A549 treated with Hydrocortisone at 1 μM for 4 hours (cell line): ENCODE measurements around the gene EXOSC6. TPM values are rescaled to one million over a fixed set of nuclear protein-coding genes. Genes with fewer than 3 reads are reported as not detected.

Source experiments
- total RNA-seq: library from RNA; stranded (reverse); fragments of 200-300 nt; extraction: Qiagen RNA extraction; gene quantifications from 5 replicates; pipeline ENCODE4 v1.2.3, GENCODE V29; 2022

The EXOSC6 gene
- 12.9 to 16.4 TPM (median 15.6 TPM) in 5 replicates for total RNA-seq

DNA sequence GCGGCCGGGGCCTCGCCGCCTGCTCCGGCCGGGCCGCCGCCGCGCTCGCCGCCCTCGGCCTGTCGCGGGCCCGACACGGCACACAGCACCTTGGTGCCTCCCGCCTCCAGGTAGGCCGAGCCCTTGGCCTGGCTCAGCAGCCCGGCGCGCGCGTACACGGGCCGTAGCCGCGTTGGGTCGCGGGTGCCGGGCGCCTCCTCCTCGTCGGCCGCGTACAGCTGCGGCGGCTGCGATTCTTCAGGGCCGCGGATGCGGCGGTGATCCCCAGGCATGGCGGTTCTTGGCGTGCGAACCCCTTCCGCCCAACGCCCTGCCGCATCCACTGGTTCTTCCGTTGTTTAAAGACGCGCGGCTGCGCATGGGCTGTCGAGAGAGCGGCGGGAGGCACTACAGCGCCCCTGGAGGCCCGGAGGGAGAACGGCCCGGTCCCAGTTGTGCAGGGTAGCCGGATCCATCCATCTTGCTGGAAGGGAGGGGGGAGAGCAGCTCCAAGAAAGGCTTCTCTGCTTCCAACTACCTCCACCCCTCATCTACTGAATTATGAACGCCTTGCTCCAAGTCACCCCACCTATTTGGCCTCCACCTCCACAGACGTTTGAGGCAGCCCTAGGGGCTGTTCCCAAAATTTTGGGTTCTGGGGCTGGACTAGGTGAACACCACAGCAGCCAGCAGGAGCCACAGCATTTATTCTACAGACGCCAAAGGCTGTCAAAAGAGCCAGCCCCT lies at the start of gene EXOSC6:
Gene EXOSC6, minus strand, starts transcription at position 312 of the 726 bp plus-strand sequence. Its CDS starts 40 bp downstream, at position 272.

DNA sequence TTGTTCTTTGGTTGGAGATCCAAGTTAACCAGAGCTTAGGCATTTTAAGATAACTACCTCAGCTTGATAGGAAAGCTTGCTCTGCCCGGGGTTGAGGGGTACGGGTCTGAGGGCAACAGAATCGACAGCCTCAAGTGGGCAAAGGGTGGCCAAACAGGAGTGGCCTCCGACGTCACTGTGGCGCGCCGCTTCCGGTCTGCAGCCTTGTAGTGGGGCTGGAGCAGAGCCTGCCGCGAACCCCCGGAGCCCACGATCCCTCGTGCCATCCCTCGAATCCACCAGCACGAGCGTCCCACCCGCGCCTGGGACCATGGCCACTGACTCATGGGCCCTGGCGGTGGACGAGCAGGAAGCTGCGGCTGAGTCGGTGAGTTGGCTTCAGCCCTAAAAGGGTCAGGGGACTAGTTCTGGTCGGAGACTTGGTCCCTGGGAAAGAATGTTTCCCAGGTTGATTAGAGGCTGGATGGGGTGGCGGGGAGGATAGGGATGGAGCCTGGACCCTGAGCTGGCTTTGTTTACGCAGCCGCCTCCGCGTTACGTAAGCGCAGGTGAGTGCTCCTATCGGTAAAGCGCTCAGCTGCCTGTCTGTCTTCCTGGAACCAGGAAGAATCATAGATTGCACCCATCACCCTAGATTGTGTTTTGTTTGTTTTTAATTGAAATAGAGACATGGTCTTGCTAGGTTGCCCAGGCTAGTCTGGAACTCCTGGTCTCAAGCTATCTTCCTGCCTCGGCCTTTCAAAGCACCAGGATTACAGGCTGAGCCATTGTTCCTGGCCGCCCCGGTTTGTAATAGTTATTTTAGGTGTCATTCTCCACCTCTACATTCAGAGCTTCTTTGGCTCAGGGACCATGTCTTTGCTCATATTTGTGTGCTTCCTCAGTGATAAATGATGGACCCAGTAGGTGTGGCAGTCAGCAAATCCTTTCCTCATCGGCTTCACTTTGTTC lies 47.5 kb upstream of the EXOSC6 start, which contains the start of gene DDX19B:
Gene DDX19B, plus strand, starts transcription at position 199 of the 951 bp plus-strand sequence. Its CDS starts 112 bp downstream, at position 311.

DNA sequence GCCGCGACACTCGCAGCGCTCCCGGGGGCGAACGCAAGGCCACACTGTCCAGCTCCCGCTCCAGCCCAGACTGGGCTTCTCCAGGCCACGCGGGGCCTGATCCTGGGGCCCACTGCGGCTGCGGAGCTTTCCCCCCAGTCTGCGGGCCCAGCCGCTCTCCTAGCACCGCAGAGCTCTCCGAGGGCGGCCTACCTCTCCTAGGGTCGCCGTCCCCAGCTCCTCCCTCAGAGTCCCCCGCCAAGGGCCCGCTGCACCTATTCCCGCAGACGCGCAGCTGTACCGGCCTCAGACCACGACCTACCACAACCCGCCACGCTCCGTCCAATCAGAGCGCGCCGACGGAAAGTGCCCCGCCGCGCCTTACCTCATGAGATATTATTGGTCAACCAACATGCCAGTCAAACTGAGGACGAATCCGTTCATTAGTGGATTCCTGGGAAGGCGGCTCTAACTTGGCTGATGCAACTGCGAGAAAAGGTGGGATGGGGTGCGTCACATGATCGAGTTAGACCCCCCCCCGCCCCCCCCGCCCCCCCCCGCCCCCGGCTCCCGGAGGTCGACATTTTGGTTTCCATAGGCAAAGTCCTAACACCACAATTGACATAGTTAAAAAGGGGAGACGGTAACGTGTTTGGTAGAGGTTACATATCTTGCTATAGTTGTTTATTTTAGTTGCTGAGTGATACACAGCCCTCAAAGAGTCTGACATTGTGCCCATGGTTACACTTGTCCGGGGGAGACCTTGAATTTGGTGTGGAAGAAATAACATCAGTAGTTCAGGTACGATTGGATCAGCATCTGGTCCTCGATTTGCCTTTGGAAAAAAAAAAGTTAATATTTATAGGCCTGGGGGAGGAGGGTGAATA lies 37.7 kb upstream of the EXOSC6 start, which contains the start of gene AARS1:
Gene AARS1, minus strand, starts transcription at position 278 of the 866 bp plus-strand sequence. CDS start 6,743 bp downstream, outside the sequence.

Other genes starting within 250 kb of the EXOSC6 start
- 13.7 to 17.4 TPM (median 15.6 TPM) in 5 replicates for gene PDPR, start 137.6 kb downstream of the EXOSC6 start, total RNA-seq
- 0.06 to 0.12 TPM (median 0.07 TPM) in 4 of 5 replicates, not detected in the other for gene CLEC18C, start 78.2 kb downstream of the EXOSC6 start, total RNA-seq
- gene AARS1, start 37.6 kb upstream of the EXOSC6 start, total RNA-seq: 87.4 to 105 TPM (median 88.2 TPM) in 5 replicates
- 29.2 to 35.0 TPM (median 30.8 TPM) in 5 replicates for gene DDX19B, start 47.2 kb upstream of the EXOSC6 start, total RNA-seq
- gene DDX19A, start 95.0 kb upstream of the EXOSC6 start, total RNA-seq: 37.2 to 46.3 TPM (median 39.1 TPM) in 5 replicates
- gene ST3GAL2, start 187.2 kb upstream of the EXOSC6 start, total RNA-seq: 16.2 to 22.9 TPM (median 21.7 TPM) in 5 replicates
- gene FCSK, start 202.7 kb upstream of the EXOSC6 start, total RNA-seq: 5.0 to 5.6 TPM (median 5.1 TPM) in 5 replicates